Suprapubic skin (tissue), 4 donors: ENCODE measurements around the gene LMCD1. TPM values are rescaled to one million over a fixed set of nuclear protein-coding genes. Genes with fewer than 3 reads are reported as not detected.

Source experiments
- DNase-seq, 2 donors: peaks; one replicate each; pipeline ENCODE4 v3.0.0-alpha.2; 2019; ENCODE audit warnings: low spot score in 2 of 2
- H3K27ac ChIP-seq: fragments of 200-600 bp; sonication (generic); one replicate; pipeline ENCODE4 v1.5.1; 2019
- H3K27me3 ChIP-seq: fragments of 200-600 bp; sonication (generic); one replicate; pipeline ENCODE4 v1.5.1; 2019
- H3K36me3 ChIP-seq: fragments of 200-600 bp; sonication (generic); one replicate; pipeline ENCODE4 v1.5.1; 2019
- H3K4me1 ChIP-seq: fragments of 200-600 bp; sonication (generic); one replicate; pipeline ENCODE4 v1.5.1; 2019
- H3K4me3 ChIP-seq: fragments of 200-600 bp; sonication (generic); one replicate; pipeline ENCODE4 v1.5.1; 2019; ENCODE audit warnings: mild to moderate bottlenecking
- H3K9me3 ChIP-seq: fragments of 200-600 bp; sonication (generic); one replicate; pipeline ENCODE4 v1.5.1; 2019
- EP300 ChIP-seq: sonication (generic); formaldehyde crosslinking; IDR thresholded peaks from one replicate; pipeline ENCODE4 v1.6.1; 2017; ENCODE audit warnings: antibody characterized with exemption
- POLR2A ChIP-seq, 2 donors: fragments of 450-650 bp; IDR thresholded peaks; one replicate each; pipeline ENCODE4 v1.6.1; 2017; ENCODE audit warnings: antibody characterized with exemption in 2 of 2, mild to moderate bottlenecking in 2 of 2, moderate library complexity in 2 of 2
- POLR2AphosphoS5 ChIP-seq, 3 donors: sonication (generic); formaldehyde crosslinking; IDR thresholded peaks; one replicate each; pipeline ENCODE4 v1.6.1; 2017; ENCODE audit warnings: antibody characterized with exemption in 3 of 3
- WGBS: methylation state at CpG from one replicate; pipeline ENCODE4 v1.1.5; 2018; 5-methylcytosine and 5-hydroxymethylcytosine counted together
- total RNA-seq, 4 donors: library from RNA; depleted of rRNA; stranded (reverse); fragments of >200 nt; gene quantifications; one replicate each; pipeline ENCODE4 v1.1.0, GENCODE V29; 2016
- TF ChIP-seq, protein P1 (sequence below), 2 donors: fragments of 200-600 bp in 1 of 2; fragments of 450-650 bp in 1 of 2; sonication (generic) in 1 of 2; IDR thresholded peaks; one replicate each; pipeline ENCODE4 v1.5.1; 2016 to 2019; ENCODE audit warnings: antibody characterized with exemption in 2 of 2, mild to moderate bottlenecking in 1 of 2, moderate library complexity in 1 of 2

LMCD1 gene
- total RNA-seq, 4 donors from 2014 or later, result 33.4 to 49.3 (median 36.8) TPM

GRCh38 chr3:8536096-8537056, 34.8 kb downstream of the LMCD1 start:
- DNase-seq, result no peak
- Histone ChIP-seq H3K4me3 (no peak overlapping the region), H3K4me1 (peaks cover 21% of the 10 kb centered on the region), H3K27me3 (no peaks in the 10 kb centered on the region), H3K36me3 (peaks cover 16% of the 10 kb centered on the region), H3K9me3 (no peaks in the 10 kb centered on the region), H3K27ac (no peak overlapping the region)
- TF ChIP-seq, protein P1, sequence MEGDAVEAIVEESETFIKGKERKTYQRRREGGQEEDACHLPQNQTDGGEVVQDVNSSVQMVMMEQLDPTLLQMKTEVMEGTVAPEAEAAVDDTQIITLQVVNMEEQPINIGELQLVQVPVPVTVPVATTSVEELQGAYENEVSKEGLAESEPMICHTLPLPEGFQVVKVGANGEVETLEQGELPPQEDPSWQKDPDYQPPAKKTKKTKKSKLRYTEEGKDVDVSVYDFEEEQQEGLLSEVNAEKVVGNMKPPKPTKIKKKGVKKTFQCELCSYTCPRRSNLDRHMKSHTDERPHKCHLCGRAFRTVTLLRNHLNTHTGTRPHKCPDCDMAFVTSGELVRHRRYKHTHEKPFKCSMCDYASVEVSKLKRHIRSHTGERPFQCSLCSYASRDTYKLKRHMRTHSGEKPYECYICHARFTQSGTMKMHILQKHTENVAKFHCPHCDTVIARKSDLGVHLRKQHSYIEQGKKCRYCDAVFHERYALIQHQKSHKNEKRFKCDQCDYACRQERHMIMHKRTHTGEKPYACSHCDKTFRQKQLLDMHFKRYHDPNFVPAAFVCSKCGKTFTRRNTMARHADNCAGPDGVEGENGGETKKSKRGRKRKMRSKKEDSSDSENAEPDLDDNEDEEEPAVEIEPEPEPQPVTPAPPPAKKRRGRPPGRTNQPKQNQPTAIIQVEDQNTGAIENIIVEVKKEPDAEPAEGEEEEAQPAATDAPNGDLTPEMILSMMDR (IDR thresholded peaks at IDR 0.05), result no peak
- TF ChIP-seq EP300 (no peak), POLR2A (IDR thresholded peaks at IDR 0.05) (no peak), POLR2AphosphoS5 (IDR thresholded peaks at IDR 0.05) (no peak)
- WGBS, result 88% methylated on average over 8 of the region's 8 CpGs

DNA sequence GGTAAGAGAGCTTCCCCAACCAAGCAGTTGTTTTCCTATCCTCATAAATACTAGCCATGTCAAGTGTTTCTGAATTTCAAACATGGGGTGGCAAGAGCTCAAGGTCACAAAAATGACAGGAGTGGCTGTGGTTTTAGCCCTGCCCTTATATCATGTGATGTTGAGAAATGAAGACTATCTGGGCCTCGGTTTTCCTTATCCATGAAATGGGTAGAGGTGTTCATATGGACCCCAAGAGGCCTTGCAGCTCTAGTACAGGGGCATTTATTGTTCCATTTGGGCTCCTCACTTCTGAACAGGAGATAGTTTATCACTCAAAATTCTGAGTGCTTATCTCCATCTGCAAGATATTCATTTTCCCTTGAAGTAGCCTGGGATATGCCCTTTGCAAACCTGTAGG, 35.8 kb downstream of the LMCD1 start:
- no peak overlapping the region for H3K4me3 ChIP-seq
- no peak for DNase-seq
- H3K27me3 ChIP-seq, result no peaks in the 10 kb centered on the region
- TF ChIP-seq POLR2A (IDR thresholded peaks at IDR 0.05), result no peak
- TF ChIP-seq, protein P1 (IDR thresholded peaks at IDR 0.05), result no peak
- no peak for TF ChIP-seq EP300
- TF ChIP-seq POLR2AphosphoS5 (IDR thresholded peaks at IDR 0.05), result no peak
- WGBS, result 92% methylated on average over 1 of the region's 1 CpG
- H3K4me1 ChIP-seq, result peaks cover 15% of the 10 kb centered on the region
- H3K36me3 ChIP-seq, result peaks cover 16% of the 10 kb centered on the region
- H3K27ac ChIP-seq, result no peak overlapping the region
- no peaks in the 10 kb centered on the region for H3K9me3 ChIP-seq

- TF ChIP-seq EP300 (no peak), POLR2AphosphoS5 (IDR thresholded peaks at IDR 0.05) (no peak), POLR2A (IDR thresholded peaks at IDR 0.05) (no peak)
- TF ChIP-seq, protein P1 (IDR thresholded peaks at IDR 0.05), result no peak
- Histone ChIP-seq H3K9me3 (no peaks in the 10 kb centered on the region), H3K27ac (no peak overlapping the region), H3K4me1 (peaks cover 7% of the 10 kb centered on the region), H3K36me3 (peaks cover 16% of the 10 kb centered on the region), H3K4me3 (no peak overlapping the region), H3K27me3 (no peaks in the 10 kb centered on the region)
- DNase-seq, result no peak
- WGBS, result 97% methylated on average over 4 of the region's 4 CpGs
These were observed 36.6 kb downstream of the LMCD1 start for GRCh38 chr3:8538223-8538622.

DNA sequence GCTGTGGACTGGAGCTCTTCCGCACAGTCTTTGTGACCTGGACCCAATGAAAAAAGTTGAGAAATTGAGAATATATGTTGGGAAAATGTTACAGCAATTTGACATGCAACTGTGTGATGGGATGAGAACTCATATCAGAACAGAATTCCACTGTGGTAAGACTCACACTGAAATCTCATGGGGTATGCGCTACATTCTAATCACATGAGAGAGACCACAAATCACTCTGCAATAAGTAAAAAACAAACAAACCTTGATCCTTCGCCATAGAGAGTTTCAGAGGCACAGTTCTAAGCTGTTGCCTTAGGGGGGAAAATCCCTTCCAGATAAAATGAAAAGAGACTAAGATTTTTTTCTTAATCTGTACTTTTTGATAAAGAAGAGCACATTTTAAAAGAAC, 37.3 kb downstream of the LMCD1 start:
- no peak overlapping the region for H3K27ac ChIP-seq
- no peaks in the 10 kb centered on the region for H3K27me3 ChIP-seq
- TF ChIP-seq, protein P1 (IDR thresholded peaks at IDR 0.05), result no peak
- TF ChIP-seq EP300 (no peak), POLR2AphosphoS5 (IDR thresholded peaks at IDR 0.05) (no peak), POLR2A (IDR thresholded peaks at IDR 0.05) (no peak)
- 90% methylated on average over 3 of the region's 3 CpGs for WGBS
- H3K4me3 ChIP-seq, result no peak overlapping the region
- H3K4me1 ChIP-seq, result peaks cover 4% of the 10 kb centered on the region
- peaks cover 16% of the 10 kb centered on the region for H3K36me3 ChIP-seq
- no peaks in the 10 kb centered on the region for H3K9me3 ChIP-seq
- no peak for DNase-seq

- no peak overlapping the region for H3K27ac ChIP-seq
- peaks cover 4% of the 10 kb centered on the region for H3K4me1 ChIP-seq
These were observed 37.8 kb downstream of the LMCD1 start for GRCh38 chr3:8539419-8539818.

More at GRCh38 chr3:8539419-8539818, 37.8 kb downstream of the LMCD1 start:
- Histone ChIP-seq H3K36me3 (peaks cover 16% of the 10 kb centered on the region), H3K4me3 (no peak overlapping the region), H3K27me3 (no peaks in the 10 kb centered on the region), H3K9me3 (no peaks in the 10 kb centered on the region)
- TF ChIP-seq, protein P1 (IDR thresholded peaks at IDR 0.05), result no peak
- no peak for TF ChIP-seq POLR2AphosphoS5 (IDR thresholded peaks at IDR 0.05)
- TF ChIP-seq POLR2A (IDR thresholded peaks at IDR 0.05), result no peak
- TF ChIP-seq EP300, result no peak
- WGBS, result 75% methylated on average over 7 of the region's 7 CpGs
- no peak for DNase-seq
